Gastroesophageal sphincter (tissue), 4 donors: ENCODE measurements around the gene MED26. TPM values are rescaled to one million over a fixed set of nuclear protein-coding genes. Genes with fewer than 3 reads are reported as not detected.

Experiments used
- ATAC-seq: fragments of 150-250 bp; one replicate; pipeline ENCODE4 v1.9.1; 2016; ENCODE audit warnings: mild to moderate bottlenecking, moderate library complexity
- H3K27ac ChIP-seq, 4 donors: fragments of 200-600 bp; sonication (generic) in 3 of 4; 1 replicate in 3 of 4; 2 replicates in 1 of 4; pipeline ENCODE4 v1.5.1; 2016 to 2019
- H3K27me3 ChIP-seq: fragments of 200-600 bp; sonication (generic); one replicate; pipeline ENCODE4 v1.5.1; 2019
- H3K36me3 ChIP-seq, 2 donors: fragments of 200-600 bp; sonication (generic); one replicate each; pipeline ENCODE4 v1.5.1; 2019; ENCODE audit warnings: control low read depth in 1 of 2
- H3K4me1 ChIP-seq, 3 donors: fragments of 200-600 bp; sonication (generic); 1 replicate in 2 of 3; 2 replicates in 1 of 3; pipeline ENCODE4 v1.5.1; 2016 to 2019; ENCODE audit warnings: control low read depth in 2 of 3
- H3K4me3 ChIP-seq, 2 donors: fragments of 200-600 bp; sonication (generic); one replicate each; pipeline ENCODE4 v1.5.1; 2019; ENCODE audit warnings: mild to moderate bottlenecking in 1 of 2, moderate library complexity in 1 of 2
- H3K9me3 ChIP-seq, 3 donors: fragments of 200-600 bp; sonication (generic); one replicate each; pipeline ENCODE4 v1.5.1; 2017 to 2019; ENCODE audit warnings: control low read depth in 2 of 3
- CTCF ChIP-seq, 4 experiments: fragments of 200-600 bp in 2 of 4; fragments of 450-650 bp in 2 of 4; sonication (generic) in 1 of 4; IDR thresholded peaks; one replicate each; pipeline ENCODE4 v1.5.1; 2017 to 2019; ENCODE audit warnings: antibody characterized with exemption in 4 of 4, mild to moderate bottlenecking in 2 of 4, moderate library complexity in 2 of 4
- EP300 ChIP-seq: sonication (generic); formaldehyde crosslinking; IDR thresholded peaks from one replicate; pipeline ENCODE4 v1.6.1; 2017; ENCODE audit warnings: antibody characterized with exemption, mild to moderate bottlenecking
- POLR2A ChIP-seq, 2 donors: fragments of 450-650 bp; IDR thresholded peaks; one replicate each; pipeline ENCODE4 v1.6.1; 2017; ENCODE audit warnings: antibody characterized with exemption in 2 of 2, mild to moderate bottlenecking in 2 of 2, moderate library complexity in 1 of 2
- POLR2AphosphoS5 ChIP-seq: sonication (generic); formaldehyde crosslinking; IDR thresholded peaks from one replicate; pipeline ENCODE4 v1.6.1; 2017; ENCODE audit warnings: antibody characterized with exemption
- WGBS, 2 donors: methylation state at CpG; one replicate each; pipeline ENCODE4 v1.1.5; 2018; ENCODE audit warnings: low coverage in 1 of 2; 5-methylcytosine and 5-hydroxymethylcytosine counted together
- total RNA-seq, 4 donors: library from RNA; depleted of rRNA; stranded (reverse); fragments of >200 nt; gene quantifications; one replicate each; pipeline ENCODE4 v1.1.0, GENCODE V29; 2016

MED26 gene
- total RNA-seq, 4 donors from 2014 or later: 5.8 to 10.5 (median 8.3) TPM

GRCh38 chr19:16612636-16613035 lies 15.4 kb downstream of the MED26 start:
- ATAC-seq: peak; percentile 39
- WGBS, 2 donors: 49 to 66% methylated on average over 3 of the region's 3 CpGs
- H3K4me1 ChIP-seq: peaks cover 0 to 64% (median 10%) of the 10 kb centered on the region in 3 donors
- H3K4me3 ChIP-seq: no peak overlapping the region
- no peaks in the 10 kb centered on the region for H3K27me3 ChIP-seq
- TF ChIP-seq POLR2AphosphoS5 (no peak), CTCF (IDR thresholded peaks at IDR 0.05) (no peak), POLR2A (IDR thresholded peaks at IDR 0.05) (no peak), EP300 (no peak)
- H3K36me3 ChIP-seq: no peaks in the 10 kb centered on the region
- no peak overlapping the region for H3K27ac ChIP-seq
- H3K9me3 ChIP-seq: no peaks in the 10 kb centered on the region

DNA sequence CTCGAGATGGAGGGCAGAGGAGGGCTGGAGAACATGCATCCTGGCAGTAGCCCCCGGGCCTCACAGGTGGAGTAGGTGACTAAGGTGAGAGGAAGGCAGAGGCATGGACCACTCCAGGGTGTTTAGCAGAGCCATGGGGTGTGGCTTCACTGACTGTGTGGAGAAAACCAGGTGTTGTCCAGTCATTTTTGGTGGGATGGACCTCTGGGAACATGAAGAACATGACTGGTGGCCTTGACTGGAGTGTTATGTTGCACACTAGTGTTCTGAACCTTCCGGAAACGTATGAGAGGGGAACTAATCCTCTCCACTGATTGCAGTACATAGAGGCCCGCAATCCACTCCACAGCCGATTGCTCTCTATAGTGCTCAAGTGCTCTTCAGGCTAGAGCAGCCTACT lies 16.9 kb downstream of the MED26 start:
- H3K27ac ChIP-seq: no peak overlapping the region
- TF ChIP-seq EP300: no peak
- TF ChIP-seq POLR2AphosphoS5: no peak
- H3K36me3 ChIP-seq: no peaks in the 10 kb centered on the region
- no peak for ATAC-seq
- H3K27me3 ChIP-seq: no peaks in the 10 kb centered on the region
- no peaks in the 10 kb centered on the region for H3K9me3 ChIP-seq
- H3K4me3 ChIP-seq: no peak overlapping the region
- 94 to 100% methylated on average over 3 to 4 of the region's 6 CpGs for WGBS, 2 donors
- peaks cover 0 to 57% (median 10%) of the 10 kb centered on the region in 3 donors for H3K4me1 ChIP-seq

- H3K4me3 ChIP-seq: no peak overlapping the region
- no peak for ATAC-seq
- WGBS, 2 donors: 84 to 90% methylated on average over 5 of the region's 5 CpGs
- no peaks in the 10 kb centered on the region for H3K36me3 ChIP-seq
- H3K4me1 ChIP-seq: peaks cover 0 to 59% (median 18%) of the 10 kb centered on the region in 3 donors
- H3K9me3 ChIP-seq: no peaks in the 10 kb centered on the region
- no peaks in the 10 kb centered on the region for H3K27me3 ChIP-seq
- no peak for TF ChIP-seq POLR2A (IDR thresholded peaks at IDR 0.05)
- H3K27ac ChIP-seq: no peak overlapping the region
Observed at GRCh38 chr19:16609511-16610200, 18.3 kb downstream of the MED26 start.

DNA sequence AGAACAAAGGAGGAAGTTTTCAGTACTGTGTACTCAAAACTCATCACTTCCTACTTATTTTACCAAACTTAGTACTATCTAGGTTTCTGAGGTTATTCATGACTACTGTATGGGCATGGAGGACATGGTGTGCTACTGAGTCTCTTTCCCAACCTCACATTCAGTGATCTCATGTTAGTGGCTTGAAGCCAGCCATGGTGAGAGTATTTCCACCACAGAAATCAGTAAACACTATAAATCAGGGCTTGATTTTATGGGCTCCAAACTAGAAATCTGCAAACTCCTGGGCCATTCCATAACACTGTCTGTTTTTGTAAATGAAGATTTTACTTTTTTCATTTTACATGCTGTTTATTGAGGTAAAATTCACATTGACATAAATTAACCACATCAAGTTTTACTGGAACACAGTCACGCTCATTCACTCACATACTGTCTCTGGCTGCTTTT lies 19.7 kb downstream of the MED26 start:
- H3K9me3 ChIP-seq: no peaks in the 10 kb centered on the region
- H3K27me3 ChIP-seq: no peaks in the 10 kb centered on the region
- 77 to 100% methylated on average over 1 of the region's 1 CpG for WGBS, 2 donors
- H3K36me3 ChIP-seq: no peaks in the 10 kb centered on the region
- TF ChIP-seq POLR2AphosphoS5: peak; percentile 97
- no peak for TF ChIP-seq EP300
- peaks cover 0 to 53% (median 18%) of the 10 kb centered on the region in 3 donors for H3K4me1 ChIP-seq
- peak overlapping the region in 3 of 4 donors; percentile 78 to 83 (median 81) for H3K27ac ChIP-seq
- H3K4me3 ChIP-seq: no peak overlapping the region
- ATAC-seq: peak; percentile 92

DNA sequence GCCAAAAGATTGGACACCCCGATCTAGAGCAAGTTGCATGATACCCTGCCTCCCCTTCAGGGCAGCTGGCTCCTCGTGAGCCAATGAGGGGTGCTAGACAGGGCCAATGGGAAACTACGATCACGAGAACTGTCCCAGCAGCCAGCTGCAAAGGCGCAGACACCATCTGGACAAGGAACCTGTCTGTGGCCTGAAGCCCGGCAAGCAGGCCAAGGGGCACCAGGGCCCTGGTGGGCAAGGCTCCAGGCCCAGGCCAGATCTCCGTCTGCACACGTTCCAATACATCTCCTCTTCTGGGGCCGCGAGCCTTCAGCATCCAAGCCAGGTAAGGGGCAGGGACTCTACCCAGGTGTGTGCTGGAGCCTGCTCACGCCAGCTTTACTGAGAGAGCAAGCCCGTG lies 20.2 kb downstream of the MED26 start:
- TF ChIP-seq CTCF (IDR thresholded peaks at IDR 0.05): no peak
- TF ChIP-seq EP300: no peak
- TF ChIP-seq POLR2AphosphoS5: no peak
- TF ChIP-seq POLR2A (IDR thresholded peaks at IDR 0.05): no peak
- no peak for ATAC-seq
- Histone ChIP-seq H3K4me1 (peaks cover 0 to 48% (median 18%) of the 10 kb centered on the region in 3 donors), H3K9me3 (no peaks in the 10 kb centered on the region), H3K27ac (peak overlapping the region in 3 of 4 donors; percentile 78 to 83 (median 81)), H3K27me3 (no peaks in the 10 kb centered on the region), H3K4me3 (no peak overlapping the region), H3K36me3 (no peaks in the 10 kb centered on the region)
- WGBS, 2 donors: 86 to 93% methylated on average over 3 to 7 of the region's 12 CpGs

DNA sequence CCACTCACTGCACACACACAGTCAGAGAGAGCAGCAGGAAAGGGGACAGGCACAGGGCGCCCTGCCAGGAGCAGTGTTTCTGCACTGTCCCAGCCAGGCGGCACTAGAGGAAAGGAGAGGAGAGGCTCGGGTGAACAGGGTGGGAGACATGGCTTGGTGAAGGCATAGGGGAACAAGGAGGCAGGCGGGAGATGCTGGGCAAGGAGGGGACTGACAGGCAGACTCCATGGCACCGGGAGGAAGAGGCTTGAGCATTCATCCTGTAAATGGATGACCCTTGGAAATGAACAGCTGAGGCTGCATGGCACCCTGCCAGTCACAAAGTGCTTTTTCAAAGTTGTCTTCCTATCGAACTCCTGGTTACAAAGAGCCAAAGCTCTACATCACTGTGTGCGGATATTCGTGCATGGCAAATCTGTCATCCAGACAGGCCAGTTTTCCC lies 22.4 kb downstream of the MED26 start:
- Histone ChIP-seq H3K27me3 (no peaks in the 10 kb centered on the region), H3K4me3 (no peak overlapping the region), H3K36me3 (no peaks in the 10 kb centered on the region), H3K9me3 (no peaks in the 10 kb centered on the region), H3K4me1 (peaks cover 0 to 51% (median 18%) of the 10 kb centered on the region in 3 donors), H3K27ac (peak overlapping the region in 3 of 4 donors; percentile 18 to 81 (median 33))
- TF ChIP-seq EP300 (no peak), POLR2AphosphoS5 (no peak), POLR2A (IDR thresholded peaks at IDR 0.05) (no peak), CTCF (IDR thresholded peaks at IDR 0.05) (peak in 1 of 4 experiments; percentile 41)
- WGBS, 2 donors: 45 to 50% methylated on average over 4 to 7 of the region's 8 CpGs
- no peak for ATAC-seq
